ENCODE data around the gene ACTL9. TPM values are rescaled to one million over a fixed set of nuclear protein-coding genes. Genes with fewer than 3 reads are reported as not detected.

Gene ACTL9
- total and polyA plus RNA-seq, 10 of the 15 experiments (the other 5 are each of a cell fraction or from before 2014, with no cell fraction given) = not detected

GRCh38 chr19:8663920-8664670 is 34.5 kb downstream of the ACTL9 start:
- H2AFZ ChIP-seq (ENCODE audit: control insufficient read depth, low read depth, low read length) = no peak overlapping the region
- ChIA-PET CTCF (interaction anchor here (2.0 kb wide), 1 partner anchor 30 kb away, joined by 9 read pairs; no protein-coding TSS in a partner anchor), SMC1A (ENCODE audit: uncharacterized antibody, unreplicated experiment) (interaction anchor here (1.3 kb wide), 1 partner anchor 9 kb away, joined by 4 read pairs; no protein-coding TSS in a partner anchor), RAD21 (ENCODE audit: unreplicated experiment) (no interaction called here), POLR2A (no interaction called here)
- H3K79me2 ChIP-seq (ENCODE audit: control insufficient read depth, insufficient read depth, low read length) = no peaks in the 10 kb centered on the region
- no peak for ATAC-seq
- no peaks in the 10 kb centered on the region for H3K27me3 ChIP-seq (replicated peaks in 1 of 2; ENCODE audit: control insufficient read depth in 2 of 2, insufficient read depth in 2 of 2, low read length in 1 of 2)
- H4K20me1 ChIP-seq (ENCODE audit: control insufficient read depth, insufficient read depth) = no peaks in the 10 kb centered on the region
- intact Hi-C loops (cut with micrococcal nuclease; ENCODE audit: unreplicated experiment) (no loop called here), in situ Hi-C loops (cut with MboI) (no loop called here)
- no peaks in the 10 kb centered on the region for H3K36me3 ChIP-seq (ENCODE audit: control insufficient read depth in 2 of 2, insufficient read depth in 2 of 2, low read length in 1 of 2)
- H3K27ac ChIP-seq (ENCODE audit: control insufficient read depth, insufficient read depth) = no peak overlapping the region
- no peak overlapping the region for H3K4me3 ChIP-seq
- H3K9ac ChIP-seq (ENCODE audit: control insufficient read depth, insufficient read depth, low read length) = no peak overlapping the region
- DNase-seq (ENCODE audit: low read depth, low spot score) = no peak
- no peaks in the 10 kb centered on the region; the same call in 2 of the 3 replicates for H3K9me3 ChIP-seq (replicated peaks; ENCODE audit: control insufficient read depth, insufficient read depth, low read length)
- no peak overlapping the region for H3K4me2 ChIP-seq (ENCODE audit: control insufficient read depth, insufficient read depth)
- no peaks in the 10 kb centered on the region for H3K4me1 ChIP-seq (ENCODE audit: control insufficient read depth, insufficient read depth, low read length)
- FAIRE-seq = no peak
- BruUV-seq (replicated peaks) = no TSS peak
- peak in 1 of 2 experiments; percentile 27; a peak in 1 of 4 replicates for TF ChIP-seq BHLHE40 (IDR thresholded peaks at IDR 0.05; ENCODE audit: borderline replicate concordance in 1 of 2, low read depth in 2 of 2, low read length in 1 of 2)
- no peak for TF ChIP-seq SREBF1 (IDR thresholded peaks at IDR 0.05; ENCODE audit: low read length)
- TF ChIP-seq RFX5 (IDR thresholded peaks at IDR 0.05; ENCODE audit: low read depth, low read length) = no peak
- TF ChIP-seq, protein P1, sequence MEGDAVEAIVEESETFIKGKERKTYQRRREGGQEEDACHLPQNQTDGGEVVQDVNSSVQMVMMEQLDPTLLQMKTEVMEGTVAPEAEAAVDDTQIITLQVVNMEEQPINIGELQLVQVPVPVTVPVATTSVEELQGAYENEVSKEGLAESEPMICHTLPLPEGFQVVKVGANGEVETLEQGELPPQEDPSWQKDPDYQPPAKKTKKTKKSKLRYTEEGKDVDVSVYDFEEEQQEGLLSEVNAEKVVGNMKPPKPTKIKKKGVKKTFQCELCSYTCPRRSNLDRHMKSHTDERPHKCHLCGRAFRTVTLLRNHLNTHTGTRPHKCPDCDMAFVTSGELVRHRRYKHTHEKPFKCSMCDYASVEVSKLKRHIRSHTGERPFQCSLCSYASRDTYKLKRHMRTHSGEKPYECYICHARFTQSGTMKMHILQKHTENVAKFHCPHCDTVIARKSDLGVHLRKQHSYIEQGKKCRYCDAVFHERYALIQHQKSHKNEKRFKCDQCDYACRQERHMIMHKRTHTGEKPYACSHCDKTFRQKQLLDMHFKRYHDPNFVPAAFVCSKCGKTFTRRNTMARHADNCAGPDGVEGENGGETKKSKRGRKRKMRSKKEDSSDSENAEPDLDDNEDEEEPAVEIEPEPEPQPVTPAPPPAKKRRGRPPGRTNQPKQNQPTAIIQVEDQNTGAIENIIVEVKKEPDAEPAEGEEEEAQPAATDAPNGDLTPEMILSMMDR (IDR thresholded peaks at IDR 0.05 in 2 of 3, conservative IDR thresholded peaks at IDR 0.05 in 1 of 3; ENCODE audit: control insufficient read depth in 2 of 3, extremely low read depth in 1 of 3, insufficient read depth in 1 of 3, low read depth in 3 of 3, low read length in 3 of 3) = no peak
- TF ChIP-seq MEF2B (IDR thresholded peaks at IDR 0.05; ENCODE audit: partially characterized antibody, poor library complexity, severe bottlenecking) = peak; percentile 39
- TF ChIP-seq EP300 (IDR thresholded peaks at IDR 0.05; ENCODE audit: borderline replicate concordance in 1 of 2, control insufficient read depth in 1 of 2, low read depth in 2 of 2, low read length in 2 of 2) = no peak
- TF ChIP-seq RUNX3 (IDR thresholded peaks at IDR 0.05; ENCODE audit: low read length) = no peak
- 4% methylated on average over 18 of the region's 22 CpGs for WGBS (ENCODE audit: insufficient coverage, insufficient replicate concordance, low lambda C conversion rate, missing lambda C conversion rate)

Measured in GM12878 (cell line).